MM.1S (cell line): ENCODE results near the gene ASTN1.

Experiments
- CTCF ChIP-seq: fragments of 300-600 bp; sonication (generic); IDR thresholded peaks from 2 replicates; pipeline ENCODE4 v1.5.1; 2016; ENCODE audit warnings: antibody characterized with exemption, low read length, mixed read lengths
- EZH2phosphoT487 ChIP-seq: fragments of 300-600 bp; sonication (generic); IDR thresholded peaks from 2 replicates; pipeline ENCODE4 v1.6.1; 2018; ENCODE audit warnings: antibody characterized with exemption, low read length

GRCh38 chr1:177211231-177211630 is 46.7 kb upstream of the ASTN1 start:
- TF ChIP-seq CTCF = no peak
- no peak for TF ChIP-seq EZH2phosphoT487
